Transverse colon (tissue), 4 donors: ENCODE data around the gene MPO.

ENCODE experiments used
- CTCF ChIP-seq, 5 experiments: fragments of 200-600 bp in 3 of 5; fragments of 450-650 bp in 2 of 5; sonication (generic) in 3 of 5; IDR thresholded peaks; 1 replicate in 2 of 5; 2 replicates in 3 of 5; pipeline ENCODE4 v1.5.1; 2016 to 2017; ENCODE audit warnings: antibody characterized with exemption in 5 of 5, inconsistent platforms in 3 of 5, mild to moderate bottlenecking in 2 of 5, moderate library complexity in 1 of 5
- POLR2AphosphoS5 ChIP-seq, 3 donors: sonication (generic); formaldehyde crosslinking; IDR thresholded peaks; one replicate each; pipeline ENCODE4 v1.6.1; 2016; ENCODE audit warnings: antibody characterized with exemption in 3 of 3

- TF ChIP-seq CTCF (IDR thresholded peaks at IDR 0.05) (no peak), POLR2AphosphoS5 (IDR thresholded peaks at IDR 0.05) (no peak)
Observed at GRCh38 chr17:58291246-58291645, 10.5 kb upstream of the MPO start.
